B cell (primary cell): ENCODE measurements around the gene CACNA1A. TPM values are rescaled to one million over a fixed set of nuclear protein-coding genes. Genes with fewer than 3 reads are reported as not detected.
"Not testable (repeated sequence)": the region's sequence is repeated elsewhere in the genome, so short reads cannot be mapped to it uniquely, and the experiment has no call there.

Experiments used
- ATAC-seq: fragments of 200-7000 bp; cut with Tn5 transposase; one replicate; pipeline ENCODE4 v1.10.0; 2021; ENCODE audit warnings: low read depth, mild to moderate bottlenecking, moderate number of reproducible peaks, moderate library complexity
- CTCF ChIA-PET: fragments of 350-600 bp; sonication (Branson Sonifier 250); formaldehyde crosslinking; loops from one replicate; lab custom pipeline; 2021; ENCODE audit warnings: antibody characterized with exemption, inconsistent platforms; lab: Charles Lee
- POLR2A ChIA-PET: fragments of 350-600 bp; sonication (Branson Sonifier 250); formaldehyde crosslinking; loops from one replicate; lab custom pipeline; 2021; ENCODE audit warnings: antibody characterized with exemption; lab: Charles Lee
- DNase-seq: peaks from one replicate; pipeline ENCODE4 v3.0.0; 2013
- H2AFZ ChIP-seq: 2 replicates; pipeline ENCODE4 v1.6.1; 2012; ENCODE audit warnings: mild to moderate bottlenecking, low read depth, low read length; ENCODE audit not compliant: insufficient read depth, poor library complexity, severe bottlenecking
- H3K27ac ChIP-seq, 2 donors: 1 replicate in 1 of 2; 2 replicates in 1 of 2; pipeline ENCODE4 v1.5.1; 2012 to 2013; ENCODE audit warnings: low read length in 2 of 2, mild to moderate bottlenecking in 2 of 2, moderate library complexity in 1 of 2
- H3K27me3 ChIP-seq, 4 experiments: fragments of 200-600 bp in 1 of 4; sonication (generic) in 1 of 4; replicated peaks in 1 of 4; 1 replicate in 2 of 4; 2 replicates in 2 of 4; pipeline versions ENCODE4 v1.6.1 to v1.7.0; 2013 to 2016; ENCODE audit warnings: low read length in 3 of 4, mild to moderate bottlenecking in 2 of 4, mixed read lengths in 1 of 4, moderate library complexity in 1 of 4; ENCODE audit not compliant: insufficient read depth in 4 of 4, control insufficient read depth in 3 of 4; ENCODE audit errors: control extremely low read depth in 1 of 4
- H3K36me3 ChIP-seq, 2 experiments: replicated peaks in 1 of 2; 1 replicate in 1 of 2; 2 replicates in 1 of 2; pipeline versions ENCODE4 v1.6.1 to v1.7.1; 2013; ENCODE audit warnings: low read length in 1 of 2; ENCODE audit not compliant: insufficient read depth in 2 of 2, control insufficient read depth in 1 of 2; ENCODE audit errors: control extremely low read depth in 1 of 2, extremely low read depth in 1 of 2
- H3K4me1 ChIP-seq, 2 donors: fragments of 200-600 bp in 1 of 2; sonication (generic) in 1 of 2; 1 replicate in 1 of 2; 2 replicates in 1 of 2; pipeline versions ENCODE4 v1.5.1 to v1.6.1; 2013 to 2017; ENCODE audit warnings: low read length in 2 of 2; ENCODE audit not compliant: control insufficient read depth in 2 of 2, insufficient read depth in 2 of 2
- H3K4me2 ChIP-seq: replicated peaks from 2 replicates; pipeline ENCODE3; 2012; ENCODE audit warnings: mild to moderate bottlenecking, low read depth, low read length; ENCODE audit not compliant: poor library complexity, severe bottlenecking
- H3K4me3 ChIP-seq, 5 experiments: fragments of 200-600 bp in 1 of 5; sonication (generic) in 1 of 5; 1 replicate in 3 of 5; 2 replicates in 2 of 5; pipeline versions ENCODE4 v1.5.1 to v1.7.0; 2011 to 2016; ENCODE audit warnings: low read length in 4 of 5, mild to moderate bottlenecking in 4 of 5, low read depth in 2 of 5, control low read depth in 1 of 5, moderate library complexity in 1 of 5; ENCODE audit not compliant: insufficient read depth in 1 of 5; ENCODE audit errors: control extremely low read depth in 1 of 5, extremely low read depth in 1 of 5
- H3K79me2 ChIP-seq: fragments of 200-600 bp; sonication (generic); one replicate; pipeline ENCODE4 v1.6.0; 2016; ENCODE audit warnings: low read length; ENCODE audit not compliant: control insufficient read depth, insufficient read depth
- H3K9ac ChIP-seq: fragments of 200-600 bp; sonication (generic); 2 replicates; pipeline ENCODE4 v1.6.1; 2017; ENCODE audit warnings: mild to moderate bottlenecking, low read length, moderate library complexity
- H3K9me3 ChIP-seq, 3 donors: one replicate each; pipeline versions ENCODE4 v1.6.1 to v1.7.1; 2013; ENCODE audit warnings: low read length in 2 of 3; ENCODE audit not compliant: control insufficient read depth in 2 of 3, insufficient read depth in 1 of 3; ENCODE audit errors: control extremely low read depth in 1 of 3
- H4K20me1 ChIP-seq: 2 replicates; pipeline ENCODE4 v1.6.0; 2012; ENCODE audit warnings: mild to moderate bottlenecking, low read length; ENCODE audit not compliant: insufficient read depth, control insufficient read depth, poor library complexity, severe bottlenecking
- H3K27ac Mint-ChIP-seq: one replicate; pipeline ENCODE4 v1.8.0; 2021; ENCODE audit warnings: mixed read lengths
- H3K27me3 Mint-ChIP-seq: one replicate; pipeline ENCODE4 v1.8.0; 2021; ENCODE audit warnings: mixed read lengths
- H3K4me1 Mint-ChIP-seq: one replicate; pipeline ENCODE4 v1.8.0; 2021; ENCODE audit warnings: mixed read lengths
- H3K4me3 Mint-ChIP-seq: one replicate; pipeline ENCODE4 v1.8.0; 2021; ENCODE audit warnings: mixed read lengths
- H3K9me3 Mint-ChIP-seq: one replicate; pipeline ENCODE4 v1.8.0; 2022; ENCODE audit warnings: mixed read lengths; ENCODE audit not compliant: insufficient read depth
- CTCF ChIP-seq: fragments of 200-600 bp; IDR thresholded peaks from one replicate; pipeline ENCODE4 v1.8.0; 2022; ENCODE audit warnings: antibody characterized with exemption, mild to moderate bottlenecking
- EZH2 ChIP-seq: IDR thresholded peaks from 2 replicates; pipeline ENCODE4 v1.6.1; 2012; ENCODE audit warnings: borderline replicate concordance, low read depth, mild to moderate bottlenecking, moderate library complexity, low read length; ENCODE audit not compliant: insufficient read depth, poor library complexity, severe bottlenecking
- WGBS: methylation state at CpG from one replicate; pipeline ENCODE4 v1.1.5; 2013; ENCODE audit warnings: missing lambda C conversion rate; ENCODE audit not compliant: insufficient coverage; 5-methylcytosine and 5-hydroxymethylcytosine counted together
- intact Hi-C: fragments of 100-400 bp; cut with micrococcal nuclease; formaldehyde crosslinking; loops from one replicate; pipeline ENCODE4 v1.10.0; 2022
- polyA plus RNA-seq: library from polyadenylated mRNA; depleted of rRNA; stranded (reverse); fragments of >200 nt; gene quantifications from 2 replicates; pipeline ENCODE4 v1.2.3, GENCODE V29; 2012
- total RNA-seq, 2 donors: library from RNA; stranded (reverse); fragments of 120-200 nt in 1 of 2; gene quantifications; 1 replicate in 1 of 2; 2 replicates in 1 of 2; pipeline versions ENCODE4 v1.2.3 to v1.2.4, GENCODE V29; 2013 to 2022

Gene CACNA1A
- total and polyA plus RNA-seq, 2 donors (not counting 1 experiment from before 2014, with no cell fraction given): 1.2 to 1.3 TPM

- Histone ChIP-seq H3K27me3 (peaks cover 0 to 15% (median 0%) of the 10 kb centered on the region in 4 experiments), H2AFZ (no peak overlapping the region), H3K9me3 (peaks cover 0 to 4% (median 0%) of the 10 kb centered on the region in 3 donors), H3K36me3 (no peaks in the 10 kb centered on the region), H3K4me2 (no peak overlapping the region), H3K9ac (no peak overlapping the region), H3K27ac (no peak overlapping the region), H4K20me1 (no peaks in the 10 kb centered on the region), H3K79me2 (no peaks in the 10 kb centered on the region), H3K4me1 (no peaks in the 10 kb centered on the region), H3K4me3 (no peak overlapping the region)
- intact Hi-C loops: no loop called here
- no peak overlapping the region for H3K4me3 Mint-ChIP-seq
- 55% methylated on average over 2 of the region's 6 CpGs for WGBS
- H3K27ac Mint-ChIP-seq: no peak overlapping the region
- no peaks in the 10 kb centered on the region for H3K4me1 Mint-ChIP-seq
- CTCF ChIA-PET: interaction anchor here (0.7 kb wide), 1 partner anchor 305 kb away, joined by 4 read pairs; no protein-coding TSS in a partner anchor
- TF ChIP-seq EZH2: no peak
- no peak for TF ChIP-seq CTCF
- H3K27me3 Mint-ChIP-seq: peaks cover 22% of the 10 kb centered on the region
- peaks cover 3% of the 10 kb centered on the region for H3K9me3 Mint-ChIP-seq
- DNase-seq: no peak
- ATAC-seq: no peak
- POLR2A ChIA-PET: no interaction called here
These were observed 24.4 kb upstream of the CACNA1A start for GRCh38 chr19:13530720-13531119.

- H3K79me2 ChIP-seq, H3K9me3 ChIP-seq, POLR2A ChIA-PET, H3K27ac ChIP-seq, ATAC-seq, H3K4me3 ChIP-seq, H3K4me1 Mint-ChIP-seq, DNase-seq, H2AFZ ChIP-seq, H3K27ac Mint-ChIP-seq, H3K9me3 Mint-ChIP-seq, intact Hi-C loops, H3K36me3 ChIP-seq, CTCF ChIA-PET, H3K4me3 Mint-ChIP-seq, H3K4me2 ChIP-seq, H3K4me1 ChIP-seq, H3K9ac ChIP-seq, H4K20me1 ChIP-seq: not testable (repeated sequence)
- peaks cover 0 to 15% (median 0%) of the 10 kb centered on the region in 4 experiments for H3K27me3 ChIP-seq
- peaks cover 26% of the 10 kb centered on the region for H3K27me3 Mint-ChIP-seq
- 100% methylated on average over 1 of the region's 2 CpGs for WGBS
These were observed 23.4 kb upstream of the CACNA1A start for GRCh38 chr19:13529721-13530120.
